Measurements from ENCODE around the gene ACSM4. TPM values are rescaled to one million over a fixed set of nuclear protein-coding genes. Genes with fewer than 3 reads are reported as not detected.
"Not testable (repeated sequence)": the region's sequence is repeated elsewhere in the genome, so short reads cannot be mapped to it uniquely, and the experiment has no call there.

Gene ACSM4, protein sequence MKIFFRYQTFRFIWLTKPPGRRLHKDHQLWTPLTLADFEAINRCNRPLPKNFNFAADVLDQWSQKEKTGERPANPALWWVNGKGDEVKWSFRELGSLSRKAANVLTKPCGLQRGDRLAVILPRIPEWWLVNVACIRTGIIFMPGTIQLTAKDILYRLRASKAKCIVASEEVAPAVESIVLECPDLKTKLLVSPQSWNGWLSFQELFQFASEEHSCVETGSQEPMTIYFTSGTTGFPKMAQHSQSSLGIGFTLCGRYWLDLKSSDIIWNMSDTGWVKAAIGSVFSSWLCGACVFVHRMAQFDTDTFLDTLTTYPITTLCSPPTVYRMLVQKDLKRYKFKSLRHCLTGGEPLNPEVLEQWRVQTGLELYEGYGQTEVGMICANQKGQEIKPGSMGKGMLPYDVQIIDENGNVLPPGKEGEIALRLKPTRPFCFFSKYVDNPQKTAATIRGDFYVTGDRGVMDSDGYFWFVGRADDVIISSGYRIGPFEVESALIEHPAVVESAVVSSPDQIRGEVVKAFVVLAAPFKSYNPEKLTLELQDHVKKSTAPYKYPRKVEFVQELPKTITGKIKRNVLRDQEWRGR
- total RNA-seq = not detected

DNA sequence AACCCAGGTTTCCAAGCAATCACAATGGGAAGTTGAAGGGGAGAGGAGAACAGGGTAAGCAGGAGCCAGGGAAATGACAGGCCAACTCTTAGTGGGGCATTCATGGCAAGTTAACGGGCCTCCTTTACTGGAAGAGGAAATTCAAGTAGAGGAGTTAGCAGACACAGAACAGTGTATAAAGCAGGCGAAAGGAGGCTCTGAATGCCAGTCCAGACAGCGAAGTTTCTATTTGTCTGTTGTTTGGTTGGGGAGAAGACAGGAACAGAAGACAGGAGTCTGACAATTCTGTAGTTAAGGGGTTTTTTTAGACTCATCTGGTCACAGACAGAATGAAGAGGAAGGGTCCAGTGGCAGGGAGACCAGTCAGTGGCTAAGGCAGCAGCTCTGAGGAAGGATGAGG, at the start of gene ACSM4:
TSS of gene ACSM4 (plus strand) at position 301 of the 400 bp plus-strand sequence. CDS start 260 bp downstream, outside the sequence.
- no peak for DNase-seq

DNA sequence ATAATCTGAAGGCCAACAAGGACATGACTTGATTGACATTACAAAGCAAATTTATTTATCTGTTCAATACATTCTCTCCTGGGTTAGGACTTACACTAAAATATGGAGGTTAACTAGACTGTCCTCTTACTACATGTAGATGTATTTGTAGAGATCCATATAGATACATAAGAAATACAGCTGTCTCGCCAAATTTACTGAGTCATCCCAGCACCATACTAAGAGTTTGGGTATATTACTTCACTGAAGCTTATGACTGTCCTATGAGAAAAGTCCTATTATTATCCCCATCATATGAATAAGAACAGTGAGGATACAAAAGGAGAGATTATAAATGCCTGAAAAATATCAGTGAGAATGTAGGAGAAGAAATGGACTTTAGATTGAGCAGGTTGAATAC, 44.8 kb upstream of the ACSM4 start:
- no peak for DNase-seq

DNA sequence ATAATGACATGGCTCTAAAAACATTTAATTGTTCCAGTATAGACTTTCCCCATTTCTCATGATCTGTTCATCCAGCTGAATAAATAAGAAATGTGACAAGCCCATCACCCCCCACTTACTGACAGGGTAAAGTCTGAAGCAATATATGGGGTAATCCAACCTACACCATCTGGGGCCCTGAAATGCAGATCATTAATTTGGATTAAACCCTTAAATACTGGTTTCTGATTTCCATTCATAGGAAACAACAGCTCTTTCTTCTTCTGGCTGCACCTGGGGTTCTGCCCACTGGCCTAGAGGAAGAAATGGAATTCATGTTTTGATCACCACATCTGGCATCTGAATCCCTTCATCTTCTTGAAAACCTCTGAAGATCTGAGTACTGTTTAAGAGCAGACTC, 39.3 kb upstream of the ACSM4 start:
- DNase-seq = no peak

DNA sequence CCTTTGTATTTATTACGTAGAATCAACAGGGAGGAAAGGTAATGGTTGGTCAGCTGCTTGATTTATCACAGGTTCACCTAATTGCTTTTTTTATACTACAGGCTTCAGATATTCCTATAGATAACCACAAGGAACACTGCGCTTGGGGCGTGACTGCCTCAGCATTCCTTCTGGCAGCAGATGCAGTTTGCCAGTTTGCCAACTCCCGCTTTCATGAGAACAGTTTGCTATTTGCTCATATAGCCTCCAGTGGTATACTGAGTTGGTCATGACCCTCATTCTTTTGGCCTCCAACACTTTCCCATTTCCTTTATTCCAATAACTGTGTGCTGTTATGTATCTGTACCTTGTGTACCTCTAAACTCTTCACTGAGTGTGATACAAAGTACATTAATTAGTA, 38.6 kb upstream of the ACSM4 start:
- no peak for DNase-seq

DNA sequence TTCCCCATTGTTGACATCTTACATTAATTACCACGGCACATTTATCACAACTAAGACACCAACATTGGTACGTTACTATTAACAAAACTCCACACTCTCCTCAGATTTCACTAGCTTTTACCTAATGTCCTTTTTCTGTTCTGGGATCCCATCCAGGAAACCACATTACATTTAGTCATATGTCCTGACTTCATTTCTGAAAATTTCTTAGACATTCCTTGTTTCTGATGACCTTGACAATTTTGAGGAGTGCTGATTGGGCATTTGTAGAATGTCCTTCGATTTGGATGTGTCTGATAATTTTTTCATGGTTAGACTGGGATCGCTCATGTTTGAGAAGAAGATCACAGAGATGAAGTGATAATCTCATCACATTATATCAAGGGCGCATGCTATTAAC, 34.6 kb upstream of the ACSM4 start:
- DNase-seq = no peak

DNA sequence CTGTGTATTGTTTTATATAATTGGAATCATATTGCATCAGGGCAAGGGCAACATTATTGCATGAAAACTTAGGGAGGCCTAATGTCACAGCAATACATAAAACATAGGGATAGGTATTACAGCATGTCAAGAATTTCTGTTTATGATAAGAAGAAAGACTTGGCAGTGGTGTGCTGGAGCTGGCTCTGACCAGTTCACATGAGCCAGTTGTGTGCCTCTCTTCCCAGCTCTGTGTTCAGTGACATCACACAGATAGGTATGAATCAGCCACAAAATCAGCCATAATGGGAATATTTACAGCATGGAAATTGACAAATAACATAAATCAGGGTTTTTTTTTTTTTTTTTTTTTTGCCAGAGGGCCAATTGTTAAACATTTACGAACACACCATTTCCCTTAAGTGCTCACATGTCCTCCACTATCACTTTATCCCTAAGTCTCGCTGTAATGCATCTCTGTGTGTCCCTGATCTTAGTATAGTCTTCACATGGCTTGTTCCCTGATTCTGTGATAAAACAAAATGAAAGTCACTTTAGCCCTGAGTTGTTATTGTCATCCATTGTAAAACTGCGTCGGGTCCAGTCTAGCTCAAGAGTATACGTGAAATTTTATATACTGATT, 31.9 kb upstream of the ACSM4 start:
- no peak for DNase-seq

DNA sequence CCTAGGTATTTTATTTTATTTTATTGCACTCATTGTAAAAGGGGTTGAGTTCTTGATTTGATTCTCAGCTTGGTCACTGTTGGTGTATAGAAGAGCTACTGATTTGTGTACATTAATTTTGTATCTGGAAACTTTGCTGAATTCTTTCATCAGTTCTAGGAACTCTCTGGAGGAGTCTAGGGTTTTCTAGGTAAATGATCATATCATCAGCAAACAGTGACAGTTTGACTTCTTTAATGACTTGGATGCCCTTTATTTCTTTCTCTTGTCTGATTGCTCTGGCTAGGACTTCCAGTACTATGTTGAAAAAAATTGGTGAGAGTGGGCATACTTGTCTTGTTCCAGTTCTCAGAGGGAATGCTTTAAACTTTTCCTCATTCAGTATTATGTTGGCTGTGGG, 28.4 kb upstream of the ACSM4 start:
- DNase-seq = not testable (repeated sequence)

DNA sequence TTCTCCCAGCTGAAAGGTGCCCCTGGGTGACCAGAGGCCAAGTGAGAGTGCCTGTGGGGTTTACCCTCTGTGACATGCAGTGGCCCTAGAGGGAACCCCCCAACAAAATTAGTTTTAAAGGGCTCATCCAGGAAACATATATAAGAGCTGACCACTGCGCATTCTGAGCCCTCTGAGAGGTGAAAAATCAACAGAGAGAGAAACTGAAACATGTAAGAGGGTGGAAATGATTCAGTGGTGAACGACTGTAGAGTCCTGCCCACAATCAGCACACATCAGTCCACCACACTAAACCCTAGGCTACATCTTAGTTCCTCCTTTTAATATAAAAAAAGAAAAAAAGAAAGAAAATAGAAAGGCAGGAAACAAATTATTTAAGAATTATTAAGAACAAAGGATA, 21.0 kb upstream of the ACSM4 start:
- no peak for DNase-seq

DNA sequence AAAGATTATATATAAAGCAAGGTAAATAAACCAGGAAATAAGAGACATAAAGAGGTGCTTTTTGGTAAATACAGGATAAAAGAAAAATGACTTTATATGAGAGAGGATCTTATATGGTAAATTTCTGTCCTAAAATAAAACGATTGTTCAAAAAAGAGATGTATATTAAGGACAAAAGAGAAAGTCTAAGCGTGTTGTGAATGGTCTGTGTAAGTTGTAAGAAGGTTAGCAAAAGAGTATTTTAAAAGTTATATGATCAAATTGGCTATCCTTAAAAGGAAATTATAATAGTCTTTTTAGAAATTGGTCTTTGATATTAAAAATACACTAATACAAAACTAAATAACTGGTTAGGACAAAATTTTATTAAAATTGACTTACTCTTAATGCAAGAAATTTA, 14.1 kb upstream of the ACSM4 start:
- DNase-seq = no peak

DNA sequence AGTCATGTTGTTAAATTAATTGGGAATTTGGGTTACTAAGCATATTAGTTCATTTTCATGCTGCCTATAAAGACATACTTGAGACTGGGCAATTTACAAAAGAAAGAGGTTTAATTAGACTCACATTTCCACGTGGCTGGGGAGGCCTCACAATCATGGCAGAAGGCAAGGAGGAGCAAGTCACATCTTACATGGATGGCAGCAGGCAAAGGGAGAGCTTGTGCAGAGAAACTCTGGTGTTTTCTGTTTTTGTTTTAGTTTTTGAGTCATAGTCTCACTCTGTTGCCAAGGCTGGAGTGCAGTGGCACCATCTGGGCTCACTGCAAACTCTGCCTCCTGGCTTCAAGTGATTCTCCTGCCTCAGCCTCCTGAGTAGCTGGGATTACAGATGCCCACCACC, 13.3 kb upstream of the ACSM4 start:
- not testable (repeated sequence) for DNase-seq

DNA sequence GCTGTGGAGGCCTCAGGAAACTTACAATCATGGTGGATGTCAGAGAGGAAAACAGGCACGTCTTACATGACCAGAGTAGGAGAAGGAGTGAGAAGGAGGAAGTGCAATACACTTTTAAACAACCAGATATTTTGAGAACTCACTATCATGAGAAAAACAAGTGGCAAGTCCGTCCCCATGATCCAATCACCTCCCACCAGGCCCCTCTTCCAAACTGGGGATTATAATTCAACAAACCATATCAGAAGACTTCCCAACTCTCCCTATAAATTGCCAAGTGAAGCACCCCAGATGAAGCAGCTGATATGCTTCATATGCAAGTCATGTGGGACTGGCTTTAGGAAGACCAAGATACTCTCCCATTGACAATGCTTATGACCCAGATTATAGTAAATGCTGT, 11.6 kb upstream of the ACSM4 start:
- DNase-seq = no peak

DNA sequence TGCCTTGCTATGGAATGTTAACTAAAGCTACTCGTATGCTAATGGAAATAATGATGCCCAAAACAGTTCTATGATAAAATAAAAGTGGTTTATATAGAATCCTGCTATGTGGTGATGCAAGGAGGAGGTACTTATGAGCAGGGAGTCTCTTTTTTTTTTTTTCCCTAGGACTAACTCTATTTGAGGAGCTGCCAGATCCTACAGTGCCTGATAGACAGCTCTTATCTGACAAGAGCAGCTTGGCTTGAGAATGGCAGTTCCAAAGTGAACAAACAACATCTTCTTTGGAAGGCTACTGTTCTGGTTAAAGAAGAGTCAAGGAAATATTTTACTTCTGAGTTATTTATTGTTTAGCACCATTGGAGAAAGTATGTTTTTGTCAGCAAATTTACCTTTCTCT, 10.2 kb upstream of the ACSM4 start:
- DNase-seq = no peak

DNA sequence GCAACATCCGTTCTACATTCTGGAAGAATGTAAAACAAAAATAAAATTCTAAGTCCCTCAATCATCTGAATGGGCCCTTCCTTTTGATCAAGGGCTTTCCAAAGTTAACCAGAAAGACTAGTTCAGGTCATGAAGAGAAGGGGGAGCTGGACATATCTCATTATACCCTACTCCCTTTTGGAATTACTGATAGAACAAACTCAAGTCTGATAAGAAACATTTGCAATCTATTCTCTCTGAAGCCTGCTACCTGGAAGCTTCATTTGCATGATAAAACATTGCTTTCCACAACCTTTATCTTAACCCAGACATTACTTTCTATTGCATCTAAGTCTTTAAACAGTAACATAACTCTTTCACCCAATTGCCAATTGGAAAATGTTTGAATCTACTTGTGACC, 8.3 kb upstream of the ACSM4 start:
- DNase-seq = no peak

DNA sequence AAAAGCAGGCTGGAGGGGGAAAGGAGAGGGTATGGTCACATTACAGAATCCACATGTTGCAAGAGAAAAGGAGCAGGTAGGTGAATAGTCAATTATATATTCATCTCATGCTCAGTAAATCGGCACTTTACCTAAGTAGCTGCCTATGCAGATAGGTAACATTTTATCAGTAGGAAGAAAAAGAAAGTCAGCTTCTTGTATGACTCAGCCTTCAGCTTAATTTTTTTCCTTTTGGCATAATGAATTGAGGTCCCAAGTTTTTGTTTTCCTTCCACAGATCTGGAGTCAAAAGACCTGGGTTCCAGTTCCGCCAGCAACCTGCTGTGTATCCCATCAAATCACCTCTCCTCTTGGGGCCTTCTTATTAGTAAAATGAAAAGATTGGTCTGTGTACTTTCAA, 6.0 kb upstream of the ACSM4 start:
- no peak for DNase-seq

DNA sequence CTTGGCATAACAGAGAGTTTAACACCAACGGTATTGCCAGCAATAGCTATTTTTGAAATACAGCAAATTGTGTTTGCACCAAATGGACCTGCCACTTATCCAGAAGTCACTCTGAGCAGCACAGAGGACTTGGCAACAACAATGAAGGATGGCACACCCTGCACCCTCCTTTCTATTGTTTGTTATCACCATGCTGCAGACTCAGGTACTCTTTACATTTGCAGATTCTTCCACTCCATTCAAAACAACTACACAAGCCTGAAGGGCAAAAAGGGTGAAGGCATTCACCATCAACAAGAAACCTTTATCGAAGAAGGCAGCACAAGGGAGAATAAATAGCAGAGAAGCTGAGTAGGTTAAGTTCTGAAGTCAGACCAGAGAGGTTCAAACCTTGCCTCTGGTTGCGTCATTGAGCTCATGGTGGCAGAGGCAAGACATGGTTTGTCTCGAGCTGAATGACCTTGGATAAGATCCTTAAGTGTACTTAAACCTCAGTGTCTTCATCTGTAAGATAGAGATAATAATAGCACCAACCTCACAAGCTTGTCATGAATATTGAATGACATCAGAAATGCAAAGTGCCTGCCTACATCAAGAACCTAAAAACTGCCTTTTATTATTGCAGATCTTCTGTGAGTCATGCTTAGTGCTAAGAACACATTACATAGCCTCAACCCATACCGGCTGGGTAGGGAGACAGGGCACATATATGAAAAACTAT, 1.4 kb upstream of the ACSM4 start:
- DNase-seq = no peak

DNA sequence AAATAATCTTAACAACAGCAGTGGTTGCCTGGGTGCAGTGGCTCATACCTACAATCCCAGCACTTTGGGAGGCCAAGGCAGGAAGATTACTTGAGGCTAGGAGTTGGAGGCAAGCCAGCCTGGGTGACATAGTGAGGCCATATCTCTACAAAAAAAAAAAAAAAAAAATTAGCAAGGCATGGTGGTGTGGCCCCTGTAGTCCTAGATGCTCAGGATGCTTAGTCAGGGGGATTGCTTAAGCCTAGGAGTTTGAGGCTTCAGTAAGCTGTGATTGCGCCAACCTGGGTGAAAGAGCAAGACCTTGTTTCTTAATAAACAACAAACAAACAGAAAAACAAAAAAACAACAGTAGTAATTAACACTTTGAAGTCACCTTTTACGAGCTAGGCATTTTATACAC, 642 bp upstream of the ACSM4 start:
- DNase-seq = no peak

DNA sequence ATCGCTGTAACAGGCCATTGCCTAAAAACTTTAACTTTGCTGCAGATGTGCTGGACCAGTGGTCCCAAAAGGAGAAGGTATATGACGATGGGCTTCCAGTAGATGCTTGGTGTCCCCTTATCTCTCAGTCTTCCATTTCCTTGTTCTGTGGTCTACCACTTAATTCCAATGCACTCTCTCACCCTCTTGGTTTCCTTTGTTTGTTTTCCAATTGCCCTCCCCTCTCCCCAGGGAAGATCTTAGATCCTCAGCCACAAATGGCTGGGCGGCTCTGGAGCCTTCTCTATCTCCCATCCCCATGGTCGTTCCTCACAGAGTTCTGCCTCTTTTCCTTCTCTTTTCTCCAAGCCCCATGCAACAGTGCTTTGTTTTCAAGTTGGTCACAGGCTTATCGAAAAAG, 584 bp downstream of the ACSM4 start:
- no peak for DNase-seq

DNA sequence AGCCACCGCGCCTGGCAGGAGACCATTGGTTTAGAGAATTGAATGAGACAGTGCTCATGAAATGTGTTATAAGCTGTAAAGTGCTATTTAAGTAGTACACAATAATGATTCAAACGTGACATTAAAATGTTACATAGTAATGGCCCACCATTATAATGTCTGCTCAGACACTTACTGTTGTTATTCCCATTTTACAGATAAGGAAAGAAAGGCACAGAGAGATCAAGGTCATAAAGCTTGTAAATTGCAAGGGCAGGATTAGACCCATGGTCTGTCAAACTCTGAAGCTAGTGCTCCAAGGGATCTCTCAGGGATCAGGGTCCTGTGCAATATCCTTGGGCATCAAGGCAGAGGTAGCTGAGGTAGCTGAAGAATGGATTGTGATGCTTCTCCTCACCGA, 6.2 kb downstream of the ACSM4 start:
- no peak for DNase-seq

DNA sequence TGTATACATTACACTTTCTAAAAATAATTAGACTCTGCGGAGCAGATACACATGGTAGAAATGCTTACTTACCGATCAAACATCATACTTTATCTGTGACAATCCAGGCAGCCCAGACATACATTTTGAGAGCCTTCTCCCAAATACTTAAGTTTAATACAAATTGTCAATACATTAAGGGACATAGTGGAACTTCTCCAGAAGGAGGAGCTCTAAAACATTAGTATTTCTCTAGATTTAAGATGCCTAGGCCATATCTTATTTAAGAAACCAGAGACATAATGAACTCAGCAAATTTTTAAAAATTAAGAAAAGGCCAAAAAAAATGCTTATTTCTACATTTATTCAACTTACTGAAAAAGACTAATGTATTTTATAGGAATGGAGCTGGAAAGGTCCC, 16.1 kb downstream of the ACSM4 start:
- DNase-seq = no peak

DNA sequence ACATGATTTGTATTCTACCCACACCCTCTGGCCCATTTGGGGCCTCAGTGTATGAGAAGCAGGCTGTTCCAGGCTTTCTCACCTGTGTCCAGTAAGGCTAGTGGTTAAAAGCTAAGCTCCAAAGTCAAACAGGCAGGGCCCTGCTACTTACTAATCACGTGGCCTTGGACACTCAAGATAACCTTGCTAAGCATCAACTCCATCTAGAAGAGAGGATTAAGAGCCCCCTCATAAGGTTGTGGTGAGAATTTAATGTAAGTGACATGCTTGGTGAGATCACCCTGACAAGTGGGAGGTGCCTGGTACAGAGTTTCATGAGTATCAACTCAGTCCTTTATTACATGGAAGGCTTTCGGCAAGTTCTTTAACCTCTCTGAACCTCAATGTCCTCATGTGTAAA, 17.8 kb downstream of the ACSM4 start:
- no peak for DNase-seq

DNA sequence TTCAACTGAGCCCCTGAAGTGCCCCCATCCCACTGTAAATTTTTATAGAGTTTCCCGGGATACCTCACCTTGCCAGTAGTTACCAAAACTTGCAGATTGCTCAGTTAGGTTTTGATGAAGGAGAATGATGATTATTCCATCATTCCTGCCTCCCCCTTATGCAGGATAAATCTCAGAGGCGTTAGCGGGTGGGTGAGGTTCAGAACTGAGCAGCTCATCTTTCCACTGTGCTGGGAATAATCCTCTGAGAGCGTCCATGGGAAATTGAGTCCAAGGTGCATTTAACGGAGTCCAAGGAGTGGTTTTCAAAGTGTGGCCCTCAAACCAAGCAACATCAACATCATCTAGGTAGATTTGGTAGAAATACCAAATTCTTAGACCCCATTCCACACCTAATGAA, 18.7 kb downstream of the ACSM4 start:
- no peak for DNase-seq

DNA sequence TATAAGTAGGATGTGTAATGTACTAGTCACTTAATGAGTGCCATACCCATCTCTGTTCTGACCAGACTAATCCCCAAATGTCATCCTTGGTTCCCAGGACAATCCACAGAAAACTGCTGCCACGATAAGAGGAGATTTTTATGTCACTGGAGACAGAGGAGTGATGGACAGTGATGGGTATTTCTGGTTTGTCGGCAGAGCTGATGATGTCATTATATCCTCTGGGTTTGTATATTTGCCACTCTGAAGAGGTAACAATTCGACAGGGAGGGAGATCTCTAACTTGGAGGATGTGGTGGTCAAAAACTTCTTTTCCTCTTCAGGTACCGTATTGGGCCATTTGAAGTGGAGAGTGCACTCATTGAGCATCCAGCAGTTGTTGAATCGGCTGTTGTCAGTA, 20.3 kb downstream of the ACSM4 start:
- DNase-seq = no peak

DNA sequence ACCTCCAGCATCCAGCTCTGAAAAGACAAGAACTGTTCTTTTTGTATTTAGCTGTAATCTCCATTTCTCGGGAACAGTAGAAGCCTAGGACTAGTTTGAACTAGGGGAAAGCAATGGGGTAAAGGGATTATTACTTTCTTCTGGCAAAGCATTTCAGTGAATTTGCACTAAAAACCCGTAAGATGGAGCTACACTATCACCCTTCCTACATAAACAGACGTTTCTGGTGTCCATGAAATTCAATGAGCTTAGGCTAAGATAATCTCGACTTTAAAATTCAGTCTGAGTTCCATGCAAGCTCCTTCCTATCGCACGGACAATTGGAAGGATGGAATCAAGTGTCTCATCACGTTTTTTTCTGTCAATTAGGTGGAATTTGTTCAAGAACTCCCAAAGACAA, 24.0 kb downstream of the ACSM4 start:
- DNase-seq = no peak

DNA sequence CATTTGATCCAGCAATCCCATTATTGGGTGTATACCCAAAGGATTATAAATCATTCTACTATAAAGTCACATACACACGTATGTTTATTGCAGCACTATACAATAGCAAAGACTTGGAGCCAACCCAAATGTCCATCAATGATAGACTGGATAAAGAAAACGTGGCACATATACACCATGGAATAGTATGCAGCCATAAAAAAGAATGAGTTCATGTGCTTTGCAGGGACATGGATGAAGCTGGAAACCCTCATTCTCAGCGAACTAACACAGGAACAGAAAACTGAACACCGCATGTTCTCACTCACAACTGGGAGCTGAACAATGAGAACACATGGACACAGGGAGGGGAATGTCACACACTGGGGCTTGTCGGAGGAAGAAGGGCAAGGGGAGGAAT, 33.9 kb downstream of the ACSM4 start:
- not testable (repeated sequence) for DNase-seq
